GM18502 (cell line): ENCODE measurements around the gene SNAI3.
"Not testable (repeated sequence)": the region's sequence is repeated elsewhere in the genome, so short reads cannot be mapped to it uniquely, and the experiment has no call there.

Experiments
- ATAC-seq: cut with Tn5 transposase; IDR thresholded peaks from one replicate; pipeline ENCODE4 v1.9.1; 2021; ENCODE audit warnings: mild to moderate bottlenecking; ENCODE audit not compliant: unreplicated experiment, poor library complexity

SNAI3 gene

GRCh38 chr16:88676502-88677242 is 9.6 kb downstream of the SNAI3 start:
- no peak for ATAC-seq

GRCh38 chr16:88673716-88674379 is 12.5 kb downstream of the SNAI3 start:
- ATAC-seq: no peak

GRCh38 chr16:88672776-88673175 is 13.5 kb downstream of the SNAI3 start:
- no peak for ATAC-seq

GRCh38 chr16:88671806-88672205 is 14.5 kb downstream of the SNAI3 start:
- ATAC-seq: no peak

GRCh38 chr16:88669980-88670379 is 16.3 kb downstream of the SNAI3 start:
- no peak for ATAC-seq

GRCh38 chr16:88669493-88669892 is 16.8 kb downstream of the SNAI3 start:
- ATAC-seq: not testable (repeated sequence)

- ATAC-seq: no peak
Measured at GRCh38 chr16:88667461-88667860, 18.8 kb downstream of the SNAI3 start.

GRCh38 chr16:88665570-88665969 is 20.7 kb downstream of the SNAI3 start:
- ATAC-seq: no peak

- no peak for ATAC-seq
Measured at GRCh38 chr16:88665148-88665547, 21.2 kb downstream of the SNAI3 start.

GRCh38 chr16:88662843-88663606 is 23.3 kb downstream of the SNAI3 start, which contains the start of gene MVD:
MVD (minus strand) TSS chr16:88663091; CDS start chr16:88663080, 11 bp downstream.
- ATAC-seq: peak; percentile 90

GRCh38 chr16:88662222-88662842 is 24.0 kb downstream of the SNAI3 start:
- no peak for ATAC-seq

- ATAC-seq: no peak
Measured at GRCh38 chr16:88661468-88661867, 24.8 kb downstream of the SNAI3 start.

- ATAC-seq: no peak
Measured at GRCh38 chr16:88659160-88659559, 27.1 kb downstream of the SNAI3 start.

- no peak for ATAC-seq
Measured at GRCh38 chr16:88658714-88659113, 27.6 kb downstream of the SNAI3 start.

- no peak for ATAC-seq
Measured at GRCh38 chr16:88657371-88657770, 28.9 kb downstream of the SNAI3 start.

GRCh38 chr16:88656291-88656980 is 29.9 kb downstream of the SNAI3 start:
- no peak for ATAC-seq

GRCh38 chr16:88655733-88656281 is 30.5 kb downstream of the SNAI3 start:
- no peak for ATAC-seq

GRCh38 chr16:88655053-88655732 is 31.1 kb downstream of the SNAI3 start:
- no peak for ATAC-seq

- ATAC-seq: no peak
Measured at GRCh38 chr16:88654363-88655052, 31.8 kb downstream of the SNAI3 start.
